ENCODE results near the gene PEAK3.

GRCh38 chr19:2252055-2252796 lies 29.7 kb downstream of the PEAK3 start:
- TF ChIP-seq POLR2A (IDR thresholded peaks at IDR 0.05; ENCODE audit: low read length) = no peak
- TF ChIP-seq GATA1 (IDR thresholded peaks at IDR 0.05; ENCODE audit: low read depth, low read length) = no peak
